Type B pancreatic cell (in vitro differentiated cells): Measurements from ENCODE around the gene MYH7. TPM values are rescaled to one million over a fixed set of nuclear protein-coding genes. Genes with fewer than 3 reads are reported as not detected.

ENCODE experiments used
- microRNA-seq: library from miRNA; unstranded; fragments of <30 nt; microRNA quantifications from one replicate; pipeline ENCODE4, GENCODE V29; 2020
- total RNA-seq: library from RNA; stranded (reverse); gene quantifications from 2 replicates; pipeline ENCODE4 v1.2.1, GENCODE V29; 2021; ENCODE audit warnings: low replicate concordance

The MYH7 gene
- total RNA-seq, 1 donor from 2014 or later = 0.14 TPM

Small RNAs within 50 kb of the gene (microRNA-seq; reads per million reads assigned to microRNA genes)
- gene MIR208A = 3.0 reads per million, percentile 5 among the genes with 10 or more reads in this experiment
- gene MIR208B = not detected

Other genes with a start within 250 kb of the MYH7 start
- not detected in 2 replicates for gene RNF212B, start 197.7 kb downstream of the MYH7 start, total RNA-seq
- gene HOMEZ, start 149.5 kb downstream of the MYH7 start, total RNA-seq = 15.9 and 19.5 TPM in 2 replicates
- gene PPP1R3E, start 132.8 kb downstream of the MYH7 start, total RNA-seq = 10.1 and 16.7 TPM in 2 replicates
- 21.0 and 22.5 TPM in 2 replicates for gene BCL2L2, start 128.8 kb downstream of the MYH7 start, total RNA-seq
- 202 and 337 TPM in 2 replicates for gene PABPN1, start 114.2 kb downstream of the MYH7 start, total RNA-seq
- gene SLC22A17, start 82.8 kb downstream of the MYH7 start, total RNA-seq = 16.8 and 52.5 TPM in 2 replicates
- 41.0 and 59.3 TPM in 2 replicates for gene EFS, start 70.5 kb downstream of the MYH7 start, total RNA-seq
- gene IL25, start 62.9 kb downstream of the MYH7 start, total RNA-seq = not detected in 2 replicates
- 0.19 TPM in 1 of 2 replicates, not detected in the other for gene CMTM5, start 58.6 kb downstream of the MYH7 start, total RNA-seq
- 0.24 and 0.50 TPM in 2 replicates for gene MYH6, start 27.4 kb downstream of the MYH7 start, total RNA-seq
- 36.5 and 51.1 TPM in 2 replicates for gene NGDN, start 34.0 kb upstream of the MYH7 start, total RNA-seq
- gene ZFHX2, start 116.1 kb upstream of the MYH7 start, total RNA-seq = 5.6 and 11.1 TPM in 2 replicates
- 14.3 and 16.4 TPM in 2 replicates for gene THTPA, start 120.6 kb upstream of the MYH7 start, total RNA-seq
- gene AP1G2, start 132.1 kb upstream of the MYH7 start, total RNA-seq = 156 and 170 TPM in 2 replicates
- 0.33 and 8.3 TPM in 2 replicates for gene JPH4, start 143.1 kb upstream of the MYH7 start, total RNA-seq
- 1.4 and 3.3 TPM in 2 replicates for gene DHRS2, start 200.7 kb upstream of the MYH7 start, total RNA-seq